H4 (cell line): ENCODE measurements around the gene CCDC85A. TPM values are rescaled to one million over a fixed set of nuclear protein-coding genes. Genes with fewer than 3 reads are reported as not detected.
"Not testable (repeated sequence)": the region's sequence is repeated elsewhere in the genome, so short reads cannot be mapped to it uniquely, and the experiment has no call there.

Experiments used
- DNase-seq: peaks from one replicate; pipeline ENCODE4 v3.0.0-alpha.2; 2015; ENCODE audit warnings: low spot score
- total RNA-seq: library from RNA; depleted of rRNA; stranded (reverse); fragments of >200 nt; shearing (Covaris generic); gene quantifications from 2 replicates; pipeline ENCODE4 v1.2.3, GENCODE V29; 2014; rRNA removed

The CCDC85A gene
- total RNA-seq = 0.14 TPM in 1 of 2 replicates, not detected in the other

- DNase-seq = peak; percentile 69
Measured at GRCh38 chr2:56183643-56184499, at the start of gene CCDC85A. Gene CCDC85A (plus strand): TSS chr2:56183990. CDS start chr2:56184625, 635 bp downstream.

- no peak for DNase-seq
Measured at GRCh38 chr2:56134861-56135260, 48.9 kb upstream of the CCDC85A start.

- DNase-seq = not testable (repeated sequence)
Measured at GRCh38 chr2:56142497-56143061, 41.2 kb upstream of the CCDC85A start.

GRCh38 chr2:56147907-56148306 is 35.9 kb upstream of the CCDC85A start:
- no peak for DNase-seq

- DNase-seq = no peak
Measured at GRCh38 chr2:56148825-56149224, 35.0 kb upstream of the CCDC85A start.

- no peak for DNase-seq
Measured at GRCh38 chr2:56151841-56152240, 31.9 kb upstream of the CCDC85A start.

GRCh38 chr2:56155188-56155587 is 28.6 kb upstream of the CCDC85A start:
- DNase-seq = no peak

- DNase-seq = not testable (repeated sequence)
Measured at GRCh38 chr2:56159875-56160274, 23.9 kb upstream of the CCDC85A start.

GRCh38 chr2:56167616-56168562 is 15.9 kb upstream of the CCDC85A start:
- peak; percentile 49 for DNase-seq

GRCh38 chr2:56169521-56169920 is 14.3 kb upstream of the CCDC85A start:
- no peak for DNase-seq

- no peak for DNase-seq
Measured at GRCh38 chr2:56170504-56170903, 13.3 kb upstream of the CCDC85A start.

- DNase-seq = no peak
Measured at GRCh38 chr2:56170988-56171387, 12.8 kb upstream of the CCDC85A start.

- no peak for DNase-seq
Measured at GRCh38 chr2:56175779-56176178, 8.0 kb upstream of the CCDC85A start.

GRCh38 chr2:56177420-56178220 is 6.2 kb upstream of the CCDC85A start:
- no peak for DNase-seq

GRCh38 chr2:56179931-56180330 is 3.9 kb upstream of the CCDC85A start:
- DNase-seq = no peak

- DNase-seq = no peak
Measured at GRCh38 chr2:56182420-56182819, 1.4 kb upstream of the CCDC85A start.

- DNase-seq = no peak
Measured at GRCh38 chr2:56184500-56185011, 766 bp downstream of the CCDC85A start.

- no peak for DNase-seq
Measured at GRCh38 chr2:56185101-56185581, 1.4 kb downstream of the CCDC85A start.

- peak; percentile 44 for DNase-seq
Measured at GRCh38 chr2:56185582-56186046, 1.8 kb downstream of the CCDC85A start.

- peak; percentile 57 for DNase-seq
Measured at GRCh38 chr2:56191617-56192016, 7.8 kb downstream of the CCDC85A start.
